ENCODE results near the gene H1-8.

H1-8 gene

GRCh38 chr3:129530821-129531220 lies 12.2 kb upstream of the H1-8 start:
- in situ Hi-C loops (cut with HindIII; ENCODE audit: low sequenced_read_pairs), result loop anchor here (25.0 kb wide), 1 partner anchor 306 kb away; no protein-coding TSS in a partner anchor

GRCh38 chr3:129531699-129532098 lies 11.3 kb upstream of the H1-8 start:
- in situ Hi-C loops (cut with HindIII; ENCODE audit: low sequenced_read_pairs), result loop anchor here (25.0 kb wide), 1 partner anchor 306 kb away; no protein-coding TSS in a partner anchor

GRCh38 chr3:129532261-129532660 lies 10.7 kb upstream of the H1-8 start:
- in situ Hi-C loops (cut with HindIII; ENCODE audit: low sequenced_read_pairs), result loop anchor here (25.0 kb wide), 1 partner anchor 305 kb away; no protein-coding TSS in a partner anchor

- in situ Hi-C loops (cut with HindIII; ENCODE audit: low sequenced_read_pairs), result loop anchor here (25.0 kb wide), 1 partner anchor 304 kb away; no protein-coding TSS in a partner anchor
These were observed 9.6 kb upstream of the H1-8 start for GRCh38 chr3:129533406-129533805.

- in situ Hi-C loops (cut with HindIII; ENCODE audit: low sequenced_read_pairs), result loop anchor here (25.0 kb wide), 1 partner anchor 303 kb away; no protein-coding TSS in a partner anchor
These were observed 8.4 kb upstream of the H1-8 start for GRCh38 chr3:129534428-129535027.

- in situ Hi-C loops (cut with HindIII; ENCODE audit: low sequenced_read_pairs), result loop anchor here (25.0 kb wide), 1 partner anchor 302 kb away; no protein-coding TSS in a partner anchor
These were observed 7.9 kb upstream of the H1-8 start for GRCh38 chr3:129535075-129535474.

- in situ Hi-C loops (cut with HindIII; ENCODE audit: low sequenced_read_pairs), result loop anchor here (25.0 kb wide), 1 partner anchor 301 kb away; no protein-coding TSS in a partner anchor
These were observed 6.7 kb upstream of the H1-8 start for GRCh38 chr3:129536374-129536667.

GRCh38 chr3:129536804-129537203 lies 6.2 kb upstream of the H1-8 start:
- in situ Hi-C loops (cut with HindIII; ENCODE audit: low sequenced_read_pairs), result loop anchor here (25.0 kb wide), 1 partner anchor 300 kb away; no protein-coding TSS in a partner anchor

GRCh38 chr3:129539206-129539605 lies 3.8 kb upstream of the H1-8 start:
- in situ Hi-C loops (cut with HindIII; ENCODE audit: low sequenced_read_pairs), result loop anchor here (25.0 kb wide), 1 partner anchor 298 kb away; no protein-coding TSS in a partner anchor

GRCh38 chr3:129540776-129541516 lies 2.0 kb upstream of the H1-8 start:
- in situ Hi-C loops (cut with HindIII; ENCODE audit: low sequenced_read_pairs), result loop anchor here (5.0 to 25.0 kb wide), 5 partner anchors 49 to 296 kb away; partner anchors contain the start of gene IFT122

GRCh38 chr3:129542747-129543146 lies 228 bp upstream of the H1-8 start:
- in situ Hi-C loops (cut with HindIII; ENCODE audit: low sequenced_read_pairs), result loop anchor here (5.0 to 25.0 kb wide), 5 partner anchors 50 to 295 kb away; partner anchors contain the start of gene IFT122

GRCh38 chr3:129543999-129544398 lies 1.0 kb downstream of the H1-8 start:
- in situ Hi-C loops (cut with HindIII; ENCODE audit: low sequenced_read_pairs), result loop anchor here (5.0 to 25.0 kb wide), 5 partner anchors 48 to 293 kb away; partner anchors contain the start of gene IFT122

GRCh38 chr3:129545951-129546350 lies 3.0 kb downstream of the H1-8 start:
- in situ Hi-C loops (cut with HindIII; ENCODE audit: low sequenced_read_pairs), result loop anchor here (25.0 kb wide), 1 partner anchor 291 kb away; no protein-coding TSS in a partner anchor

GRCh38 chr3:129547241-129547640 lies 4.3 kb downstream of the H1-8 start:
- in situ Hi-C loops (cut with HindIII; ENCODE audit: low sequenced_read_pairs), result loop anchor here (25.0 kb wide), 1 partner anchor 290 kb away; no protein-coding TSS in a partner anchor

GRCh38 chr3:129548104-129548965 lies 5.4 kb downstream of the H1-8 start:
- in situ Hi-C loops (cut with HindIII; ENCODE audit: low sequenced_read_pairs), result loop anchor here (25.0 kb wide), 1 partner anchor 289 kb away; no protein-coding TSS in a partner anchor

- in situ Hi-C loops (cut with HindIII; ENCODE audit: low sequenced_read_pairs), result loop anchor here (25.0 kb wide), 1 partner anchor 288 kb away; no protein-coding TSS in a partner anchor
These were observed 6.2 kb downstream of the H1-8 start for GRCh38 chr3:129549006-129549800.

GRCh38 chr3:129549805-129550204 lies 6.8 kb downstream of the H1-8 start:
- in situ Hi-C loops (cut with HindIII; ENCODE audit: low sequenced_read_pairs), result loop anchor here (25.0 kb wide), 1 partner anchor 287 kb away; no protein-coding TSS in a partner anchor

- in situ Hi-C loops (cut with HindIII; ENCODE audit: low sequenced_read_pairs), result no loop called here
These were observed 9.5 kb downstream of the H1-8 start for GRCh38 chr3:129552287-129553050.

GRCh38 chr3:129553171-129553570 lies 10.2 kb downstream of the H1-8 start:
- in situ Hi-C loops (cut with HindIII; ENCODE audit: low sequenced_read_pairs), result no loop called here
